IPS-11a (cell line): ENCODE results near the gene PHLDB1.
"Not testable (repeated sequence)": the region's sequence is repeated elsewhere in the genome, so short reads cannot be mapped to it uniquely, and the experiment has no call there.

Experiments used
- H3K4me3 ChIP-seq: one replicate; pipeline ENCODE4 v1.5.1; 2013; ENCODE audit warnings: low read depth, low read length, control low read depth

The PHLDB1 gene

DNA sequence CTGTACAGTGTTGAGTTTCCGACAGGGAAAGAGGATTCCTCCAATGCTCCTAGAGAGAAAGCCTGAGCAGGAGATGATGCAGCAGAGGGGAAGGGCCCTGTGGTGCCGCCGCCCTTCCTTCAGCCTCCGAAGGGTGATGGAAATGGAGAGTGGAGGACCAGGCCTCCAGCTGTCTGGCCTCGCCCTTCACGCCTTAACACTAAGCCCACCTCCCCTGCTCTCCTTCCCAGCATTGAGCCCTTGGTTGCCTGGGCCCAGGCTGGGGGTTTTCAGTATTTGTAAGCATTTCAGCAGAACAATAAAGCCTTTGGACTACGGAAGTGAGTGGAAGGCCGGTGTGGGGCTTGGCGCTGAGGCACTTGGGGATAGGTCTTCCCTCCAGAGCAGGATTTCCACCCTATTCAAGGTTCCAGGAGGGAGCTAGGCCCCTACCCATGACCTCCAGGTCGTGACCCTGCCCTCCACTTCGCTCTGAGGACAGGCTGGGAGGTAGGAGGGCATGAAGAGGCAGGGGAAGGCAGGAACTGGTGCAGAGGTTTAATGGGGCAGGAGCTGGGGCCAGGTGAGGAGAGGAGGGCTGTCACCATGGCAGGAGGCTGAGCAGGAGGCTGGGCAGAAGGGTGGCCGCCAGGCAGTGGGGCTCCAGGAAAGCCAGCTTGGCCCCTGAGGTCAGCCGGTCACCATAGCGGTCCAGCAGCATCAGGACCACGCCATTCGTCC, 50.5 kb downstream of the PHLDB1 start:
- no peak overlapping the region for H3K4me3 ChIP-seq

DNA sequence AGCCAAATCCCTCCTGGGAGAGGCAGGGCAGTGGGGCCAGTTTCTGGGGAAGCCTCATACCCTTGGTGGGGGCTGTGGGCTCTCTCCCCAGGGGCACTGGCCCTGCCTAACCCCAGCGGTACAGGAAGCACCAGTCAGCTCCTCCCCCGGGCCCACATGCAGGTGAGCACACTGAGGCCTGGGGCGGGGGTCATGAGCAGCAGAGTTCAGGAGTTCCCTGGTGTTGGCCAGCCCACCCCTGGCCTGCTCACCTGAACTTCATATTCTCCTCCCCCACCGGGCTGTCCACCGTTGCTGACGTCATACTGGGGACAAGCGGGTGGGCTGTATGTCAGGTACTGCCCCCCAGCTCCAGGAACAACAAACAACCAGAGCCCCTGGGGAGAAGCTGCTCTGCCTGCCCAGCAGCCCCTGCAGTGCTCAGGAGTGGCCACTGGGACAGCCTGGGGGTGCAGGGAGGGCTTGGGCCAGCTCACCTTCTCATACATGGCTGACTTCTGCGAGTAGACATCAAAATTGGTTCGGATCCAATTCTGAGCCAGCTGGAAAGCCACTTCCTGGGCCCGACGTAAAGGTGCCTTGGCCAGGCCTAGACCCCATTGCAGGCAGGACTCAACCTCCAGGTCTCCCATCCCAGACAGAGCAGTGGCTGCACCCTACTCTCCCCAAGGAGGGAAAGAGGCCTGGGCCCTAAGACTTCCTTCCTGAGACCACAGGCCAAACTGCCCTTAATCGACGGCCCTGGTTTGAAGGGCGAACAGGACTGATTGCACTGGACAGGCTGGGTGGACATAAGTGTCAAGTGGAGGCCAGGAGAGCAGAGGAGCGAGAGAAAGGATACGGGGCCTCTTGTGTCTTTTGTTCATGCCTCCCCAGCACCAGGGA, 51.3 kb downstream of the PHLDB1 start:
- no peak overlapping the region for H3K4me3 ChIP-seq

DNA sequence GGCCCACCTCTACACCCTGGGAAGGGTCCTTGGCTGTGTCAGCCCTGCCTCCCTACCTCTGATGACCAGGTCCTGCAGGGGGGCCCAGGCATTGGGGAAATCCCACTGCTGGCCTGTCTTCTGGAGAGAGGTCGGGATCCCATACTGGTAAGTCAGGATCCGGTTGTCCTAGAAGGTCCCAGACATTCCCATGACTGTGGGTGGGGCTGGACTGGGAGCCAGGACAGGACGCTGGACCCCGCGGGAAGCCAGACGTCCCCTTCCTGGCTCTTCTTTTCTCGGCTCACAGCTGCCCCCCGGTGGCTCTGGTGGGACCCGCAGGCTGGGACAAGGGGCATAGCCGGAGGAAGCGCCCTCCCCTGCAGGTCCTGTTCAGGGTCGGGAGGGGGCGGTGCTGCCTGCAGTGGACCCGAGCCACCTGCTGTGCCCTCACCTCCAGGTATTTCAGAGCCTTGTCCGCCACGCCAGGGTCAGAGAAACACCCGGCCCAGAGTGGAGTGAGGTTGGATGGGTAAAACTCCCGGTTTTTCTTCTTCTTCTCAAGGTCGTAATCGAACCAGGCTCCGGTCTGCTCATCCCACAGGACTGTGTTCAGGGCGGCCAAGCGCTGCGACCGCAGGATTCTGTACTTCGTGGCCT, 52.0 kb downstream of the PHLDB1 start:
- no peak overlapping the region for H3K4me3 ChIP-seq

DNA sequence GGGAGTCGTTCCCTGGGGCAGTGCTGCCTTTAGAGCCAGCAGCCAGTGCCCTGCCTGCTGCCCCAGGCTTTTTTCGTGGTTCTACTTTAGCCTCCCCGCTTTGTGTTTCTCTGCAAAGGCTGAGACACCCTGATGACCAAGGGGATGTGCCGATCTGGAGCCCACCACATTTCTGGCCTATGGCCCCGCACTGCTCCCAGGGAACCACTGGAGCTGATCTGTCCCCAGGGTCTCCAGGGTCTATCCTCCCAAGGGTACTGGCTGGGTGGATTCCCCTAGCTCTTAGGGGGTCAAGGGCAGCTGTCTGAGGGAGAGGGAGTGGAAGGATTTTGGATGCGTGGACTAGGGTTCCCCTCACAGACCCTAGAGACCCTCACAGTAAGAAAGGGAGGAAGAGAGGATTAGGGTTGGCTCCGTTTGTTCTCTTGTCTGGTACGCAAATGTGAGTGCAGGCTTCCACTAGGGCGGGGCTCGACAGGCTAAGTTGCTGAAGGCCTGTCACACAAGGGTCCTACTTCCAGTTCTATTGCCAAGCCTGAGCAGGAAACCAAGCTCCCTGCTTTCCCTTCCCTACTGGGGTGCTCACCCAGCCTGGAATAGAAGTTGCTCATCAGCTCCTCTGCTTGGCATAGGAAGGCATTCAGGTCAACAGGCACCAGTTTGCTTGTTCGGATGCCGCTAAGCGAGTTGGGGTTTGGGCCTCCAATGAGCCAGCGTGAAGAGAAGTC, 52.7 kb downstream of the PHLDB1 start:
- H3K4me3 ChIP-seq, result no peak overlapping the region

GRCh38 chr11:118660681-118661424, 53.4 kb downstream of the PHLDB1 start:
- no peak overlapping the region for H3K4me3 ChIP-seq

- H3K4me3 ChIP-seq, result no peak overlapping the region
Measured at GRCh38 chr11:118661425-118662301, 54.2 kb downstream of the PHLDB1 start.

GRCh38 chr11:118662401-118663271, 55.2 kb downstream of the PHLDB1 start:
- H3K4me3 ChIP-seq, result no peak overlapping the region

DNA sequence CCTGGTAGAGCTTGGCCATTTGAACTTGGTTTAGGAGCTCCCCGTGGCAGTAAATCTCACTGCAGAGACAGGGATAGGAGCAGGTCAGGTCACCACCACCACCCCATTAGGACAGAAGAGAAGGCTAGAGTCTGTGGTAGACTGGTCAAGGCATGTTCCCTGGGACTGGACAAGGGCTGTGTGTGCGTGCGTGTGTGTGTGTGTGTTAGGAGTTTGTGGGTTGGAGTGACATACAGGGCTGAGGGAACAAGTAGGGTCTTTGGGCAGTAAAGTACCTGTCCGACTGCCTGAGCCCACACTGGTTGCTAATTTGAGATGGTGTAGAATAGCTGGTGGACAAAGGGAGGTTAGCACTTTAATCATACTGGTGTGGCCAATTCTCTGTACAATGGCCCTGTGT, 56.0 kb downstream of the PHLDB1 start:
- no peak overlapping the region for H3K4me3 ChIP-seq

GRCh38 chr11:118663902-118664301, 56.5 kb downstream of the PHLDB1 start:
- H3K4me3 ChIP-seq, result no peak overlapping the region

- no peak overlapping the region for H3K4me3 ChIP-seq
Measured at GRCh38 chr11:118666371-118666770, 59.0 kb downstream of the PHLDB1 start.

GRCh38 chr11:118670063-118670462, 62.6 kb downstream of the PHLDB1 start:
- no peak overlapping the region for H3K4me3 ChIP-seq

GRCh38 chr11:118671254-118671653, 63.8 kb downstream of the PHLDB1 start:
- H3K4me3 ChIP-seq, result no peak overlapping the region

- no peak overlapping the region for H3K4me3 ChIP-seq
Measured at GRCh38 chr11:118672846-118673245, 65.4 kb downstream of the PHLDB1 start.

DNA sequence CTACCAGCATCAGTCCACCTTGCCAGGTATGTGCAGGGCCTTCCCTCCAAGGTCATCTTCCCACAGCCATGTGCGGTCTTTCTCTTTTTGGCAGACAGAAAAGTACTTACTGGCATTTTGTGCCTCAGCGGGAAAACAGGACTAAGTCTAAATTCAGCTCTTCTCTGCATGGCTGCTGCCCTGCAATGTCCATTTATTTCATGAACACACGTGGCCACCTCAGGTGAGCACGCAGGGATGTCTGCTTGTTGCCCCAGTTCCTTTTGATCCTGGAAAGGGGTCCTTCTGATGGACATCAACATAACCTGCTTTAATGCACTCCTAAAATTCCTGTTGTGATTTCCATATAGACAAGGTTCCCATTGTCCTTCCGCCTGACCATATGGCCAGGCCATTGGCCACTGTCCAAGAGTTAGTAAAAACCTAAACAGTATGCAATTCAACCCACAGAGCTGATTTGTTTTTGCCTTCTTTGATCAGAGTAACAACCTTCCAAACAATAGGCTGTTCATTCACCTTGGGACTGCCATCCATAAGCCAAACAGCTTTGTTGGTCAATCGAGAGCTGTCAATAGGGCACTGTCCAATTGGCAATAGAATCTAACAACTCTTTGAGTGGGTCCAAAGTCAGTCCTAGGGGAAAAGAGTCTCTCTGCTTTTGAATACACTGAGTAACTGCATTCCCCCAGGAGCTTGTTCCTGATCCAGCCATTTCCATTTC, 66.1 kb downstream of the PHLDB1 start:
- H3K4me3 ChIP-seq, result no peak overlapping the region

GRCh38 chr11:118674082-118674435, 66.6 kb downstream of the PHLDB1 start:
- H3K4me3 ChIP-seq, result no peak overlapping the region

DNA sequence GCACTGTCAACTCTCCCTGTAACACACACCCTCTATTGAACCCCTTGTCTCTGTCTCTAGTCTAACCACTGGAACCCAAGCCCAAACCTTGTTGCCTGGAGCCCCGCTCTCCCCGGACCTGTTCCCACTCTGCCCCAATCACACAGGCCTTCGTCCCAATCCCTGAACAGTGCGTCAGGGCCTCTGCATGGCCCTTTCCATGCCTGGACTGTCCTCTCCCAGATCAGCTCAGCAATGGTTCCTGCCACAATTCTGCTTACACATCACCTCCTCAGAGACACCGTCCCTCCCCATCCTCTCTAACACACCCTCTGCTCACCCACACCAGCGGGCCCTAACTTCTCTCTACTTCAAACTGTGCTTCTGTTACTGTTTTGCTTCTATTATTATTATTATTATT, 70.6 kb downstream of the PHLDB1 start:
- H3K4me3 ChIP-seq, result no peak overlapping the region

- not testable (repeated sequence) for H3K4me3 ChIP-seq
Measured at GRCh38 chr11:118678908-118679307, 71.5 kb downstream of the PHLDB1 start.

DNA sequence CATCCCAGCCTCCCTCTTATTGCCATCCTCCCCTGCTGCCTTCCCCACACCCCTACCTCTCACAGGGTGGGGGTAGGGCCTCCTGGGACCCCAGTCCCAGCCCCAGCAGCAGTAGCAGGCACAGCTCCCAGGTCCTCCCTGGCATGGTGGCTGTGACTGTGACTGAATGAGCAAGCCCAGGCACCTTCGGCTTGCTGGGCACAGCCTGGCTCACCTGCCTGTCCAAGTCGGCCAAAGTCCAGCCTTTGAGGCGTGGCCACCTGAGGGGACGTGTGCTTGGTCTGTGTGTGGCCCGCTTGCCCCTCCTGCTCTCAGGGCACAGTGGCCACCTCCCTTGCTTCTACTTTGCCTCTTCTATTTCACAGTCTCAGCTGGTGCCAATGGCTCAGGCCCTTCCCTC, 72.1 kb downstream of the PHLDB1 start, which contains the start of gene TREH:
Gene TREH, minus strand, starts transcription at position 168 of the 400 bp plus-strand sequence. Its CDS starts 23 bp downstream, at position 145.
- no peak within 1 kb of the TSS for H3K4me3 ChIP-seq
